Activated naive CD4-positive, alpha-beta T cell treated with anti-CD3 and anti-CD28 coated beads for 36 hours (primary cell): Measurements from ENCODE around the gene DENND1A. TPM values are rescaled to one million over a fixed set of nuclear protein-coding genes. Genes with fewer than 3 reads are reported as not detected.

Experiments
- CTCF ChIA-PET: fragments of 350-600 bp; sonication (Branson Sonifier 250); formaldehyde crosslinking; loops from one replicate; lab custom pipeline; 2021; ENCODE audit warnings: antibody characterized with exemption; lab: Charles Lee
- DNase-seq: peaks from one replicate; pipeline ENCODE4 v3.0.0-alpha.2; 2020
- H3K27ac Mint-ChIP-seq: one replicate; pipeline ENCODE4 v1.8.0; 2021; ENCODE audit warnings: mild to moderate bottlenecking, mixed read lengths
- H3K27me3 Mint-ChIP-seq: one replicate; pipeline ENCODE4 v1.8.0; 2021; ENCODE audit warnings: low read depth, mixed read lengths
- H3K36me3 Mint-ChIP-seq: one replicate; pipeline ENCODE4 v1.8.0; 2021; ENCODE audit warnings: low read depth, mixed read lengths
- H3K4me1 Mint-ChIP-seq: one replicate; pipeline ENCODE4 v1.8.0; 2021; ENCODE audit warnings: low read depth, mixed read lengths
- H3K4me3 Mint-ChIP-seq: one replicate; pipeline ENCODE4 v1.8.0; 2021; ENCODE audit warnings: mild to moderate bottlenecking, moderate library complexity, mixed read lengths
- H3K9me3 Mint-ChIP-seq: one replicate; pipeline ENCODE4 v1.8.0; 2021; ENCODE audit warnings: mixed read lengths
- intact Hi-C: fragments of 100-400 bp; cut with micrococcal nuclease; formaldehyde crosslinking; loops from one replicate; pipeline ENCODE4 v1.15.1; 2023
- total RNA-seq, 2 experiments: library from RNA; stranded (reverse); gene quantifications; one replicate each; pipeline ENCODE4 v1.2.3, GENCODE V29; 2021

DENND1A gene
- total RNA-seq, 2 experiments from 2014 or later: 28.4 to 29.6 TPM

GRCh38 chr9:123787416-123787815 lies 142.5 kb downstream of the DENND1A start:
- H3K27ac Mint-ChIP-seq: no peak overlapping the region
- H3K36me3 Mint-ChIP-seq: peaks cover 6% of the 10 kb centered on the region
- CTCF ChIA-PET: interaction anchor here (0.6 kb wide), 1 partner anchor 132 kb away, joined by 4 read pairs; no protein-coding TSS in a partner anchor
- intact Hi-C loops: no loop called here
- H3K27me3 Mint-ChIP-seq: no peaks in the 10 kb centered on the region
- H3K4me3 Mint-ChIP-seq: no peak overlapping the region
- no peaks in the 10 kb centered on the region for H3K4me1 Mint-ChIP-seq
- no peak for DNase-seq
- H3K9me3 Mint-ChIP-seq: no peaks in the 10 kb centered on the region

- no peaks in the 10 kb centered on the region for H3K9me3 Mint-ChIP-seq
- H3K27ac Mint-ChIP-seq: no peak overlapping the region
- no peak overlapping the region for H3K4me3 Mint-ChIP-seq
- H3K4me1 Mint-ChIP-seq: no peaks in the 10 kb centered on the region
- peaks cover 4% of the 10 kb centered on the region for H3K36me3 Mint-ChIP-seq
- CTCF ChIA-PET: no interaction called here
- no peaks in the 10 kb centered on the region for H3K27me3 Mint-ChIP-seq
- no peak for DNase-seq
- intact Hi-C loops: no loop called here
These were observed 145.4 kb downstream of the DENND1A start for GRCh38 chr9:123784518-123784917.

- H3K4me3 Mint-ChIP-seq: no peak overlapping the region
- no peak for DNase-seq
- intact Hi-C loops: no loop called here
- H3K36me3 Mint-ChIP-seq: peaks cover 2% of the 10 kb centered on the region
- no peaks in the 10 kb centered on the region for H3K27me3 Mint-ChIP-seq
- H3K4me1 Mint-ChIP-seq: peaks cover 4% of the 10 kb centered on the region
- no peak overlapping the region for H3K27ac Mint-ChIP-seq
- no peaks in the 10 kb centered on the region for H3K9me3 Mint-ChIP-seq
- CTCF ChIA-PET: no interaction called here
These were observed 151.6 kb downstream of the DENND1A start for GRCh38 chr9:123778232-123778902.

- Mint-ChIP-seq H3K9me3 (no peaks in the 10 kb centered on the region), H3K36me3 (peaks cover 1% of the 10 kb centered on the region), H3K27ac (no peak overlapping the region), H3K4me1 (peaks cover 4% of the 10 kb centered on the region), H3K27me3 (no peaks in the 10 kb centered on the region), H3K4me3 (no peak overlapping the region)
- no peak for DNase-seq
- CTCF ChIA-PET: no interaction called here
- intact Hi-C loops: no loop called here
These were observed 153.0 kb downstream of the DENND1A start for GRCh38 chr9:123776708-123777537.

DNA sequence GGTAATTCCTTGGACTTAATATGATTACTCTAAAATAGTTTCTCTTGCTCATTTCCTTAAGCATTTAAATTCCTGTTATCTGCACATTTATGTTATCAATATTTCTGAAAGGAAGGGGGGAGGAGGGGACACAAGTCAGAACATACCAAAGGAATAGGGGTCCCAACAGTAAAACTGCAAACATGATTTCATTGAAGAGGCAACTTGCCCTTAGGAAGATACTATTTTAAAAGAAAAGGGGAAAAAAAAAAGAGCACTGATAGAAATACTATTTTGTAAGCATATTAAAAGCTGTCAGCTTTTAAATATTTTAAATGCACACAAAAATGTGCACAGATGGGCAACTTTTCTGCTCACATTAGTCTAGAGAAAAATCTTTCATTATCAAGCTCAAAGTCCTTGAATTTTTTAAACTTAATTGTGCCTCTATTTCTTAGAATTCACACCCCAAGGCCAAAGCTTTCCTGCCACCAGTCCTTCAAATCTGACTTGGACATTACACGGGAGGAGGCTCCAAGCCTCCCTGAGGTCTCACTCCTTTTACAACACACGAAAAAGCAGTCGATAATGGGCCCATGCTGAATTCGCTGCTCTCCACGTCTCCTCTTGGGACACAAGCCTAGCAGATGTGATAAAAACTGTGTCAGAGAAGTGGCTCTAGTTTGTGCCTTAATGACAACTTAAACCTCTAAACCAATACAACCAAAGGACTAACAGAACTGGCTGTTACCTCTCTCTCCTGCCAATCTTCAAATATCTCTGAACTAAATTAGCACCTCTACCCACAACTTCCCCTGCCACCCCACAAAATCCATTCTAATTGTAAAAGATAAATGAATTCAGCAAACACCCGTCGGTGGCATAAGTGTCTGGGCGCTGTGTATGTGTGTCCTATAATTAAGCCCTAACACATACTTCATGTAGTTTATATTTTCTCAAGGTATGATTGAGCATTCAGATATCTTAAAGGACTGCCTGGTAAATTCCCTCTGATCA lies 154.3 kb downstream of the DENND1A start:
- Mint-ChIP-seq H3K27me3 (no peaks in the 10 kb centered on the region), H3K4me3 (no peak overlapping the region), H3K27ac (no peak overlapping the region), H3K4me1 (peaks cover 4% of the 10 kb centered on the region), H3K36me3 (no peaks in the 10 kb centered on the region), H3K9me3 (no peaks in the 10 kb centered on the region)
- intact Hi-C loops: no loop called here
- CTCF ChIA-PET: interaction anchor here (0.7 kb wide), 1 partner anchor 322 kb away, joined by 7 read pairs; no protein-coding TSS in a partner anchor
- DNase-seq: no peak

DNA sequence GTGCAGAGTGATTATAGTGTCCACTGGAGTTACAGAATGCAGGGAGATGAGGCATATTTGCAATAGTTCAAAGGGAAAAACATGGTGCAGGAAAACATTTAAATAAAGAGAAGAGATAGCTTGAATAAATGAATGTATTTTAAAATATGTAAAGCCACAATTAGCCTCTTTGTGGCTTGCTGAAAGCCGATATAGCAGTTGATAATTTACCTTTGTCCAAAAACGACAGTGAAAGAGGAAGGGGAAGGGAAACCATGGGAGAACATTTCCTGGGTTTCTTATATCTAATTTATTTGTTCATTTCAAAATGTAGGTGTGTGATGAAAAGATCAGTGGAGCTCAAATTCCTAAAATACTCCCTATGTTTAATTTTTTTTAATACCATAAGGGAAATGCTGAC lies 156.1 kb downstream of the DENND1A start:
- Mint-ChIP-seq H3K4me1 (peaks cover 4% of the 10 kb centered on the region), H3K27me3 (no peaks in the 10 kb centered on the region), H3K36me3 (no peaks in the 10 kb centered on the region), H3K4me3 (no peak overlapping the region), H3K9me3 (no peaks in the 10 kb centered on the region), H3K27ac (no peak overlapping the region)
- CTCF ChIA-PET: no interaction called here
- intact Hi-C loops: no loop called here
- DNase-seq: no peak

GRCh38 chr9:123772967-123773366 lies 157.0 kb downstream of the DENND1A start:
- Mint-ChIP-seq H3K27ac (no peak overlapping the region), H3K36me3 (no peaks in the 10 kb centered on the region), H3K9me3 (no peaks in the 10 kb centered on the region), H3K27me3 (no peaks in the 10 kb centered on the region), H3K4me3 (no peak overlapping the region), H3K4me1 (peaks cover 4% of the 10 kb centered on the region)
- CTCF ChIA-PET: no interaction called here
- intact Hi-C loops: no loop called here
- no peak for DNase-seq

DNA sequence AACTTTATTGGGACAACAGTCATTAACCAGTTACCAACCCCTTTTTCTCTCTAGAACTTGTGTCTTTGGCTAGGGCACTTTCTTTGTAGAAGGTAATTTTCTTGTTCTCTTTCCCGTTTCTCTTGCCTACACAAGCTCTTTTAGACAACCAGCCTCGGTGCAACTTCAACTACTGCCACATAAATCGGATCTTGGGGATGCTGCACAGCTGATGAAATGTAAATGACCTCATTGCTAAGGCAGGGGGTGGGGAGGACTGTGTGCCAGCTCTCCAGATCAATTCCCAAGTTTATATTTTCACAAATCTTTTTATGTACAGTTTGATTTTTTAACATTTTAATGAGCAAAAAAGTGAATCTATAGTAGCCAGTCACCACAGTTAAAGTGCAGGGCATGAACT lies 157.6 kb downstream of the DENND1A start:
- peaks cover 4% of the 10 kb centered on the region for H3K4me1 Mint-ChIP-seq
- no peaks in the 10 kb centered on the region for H3K27me3 Mint-ChIP-seq
- intact Hi-C loops: no loop called here
- H3K36me3 Mint-ChIP-seq: no peaks in the 10 kb centered on the region
- no peak overlapping the region for H3K4me3 Mint-ChIP-seq
- CTCF ChIA-PET: no interaction called here
- H3K9me3 Mint-ChIP-seq: no peaks in the 10 kb centered on the region
- DNase-seq: no peak
- no peak overlapping the region for H3K27ac Mint-ChIP-seq

DNA sequence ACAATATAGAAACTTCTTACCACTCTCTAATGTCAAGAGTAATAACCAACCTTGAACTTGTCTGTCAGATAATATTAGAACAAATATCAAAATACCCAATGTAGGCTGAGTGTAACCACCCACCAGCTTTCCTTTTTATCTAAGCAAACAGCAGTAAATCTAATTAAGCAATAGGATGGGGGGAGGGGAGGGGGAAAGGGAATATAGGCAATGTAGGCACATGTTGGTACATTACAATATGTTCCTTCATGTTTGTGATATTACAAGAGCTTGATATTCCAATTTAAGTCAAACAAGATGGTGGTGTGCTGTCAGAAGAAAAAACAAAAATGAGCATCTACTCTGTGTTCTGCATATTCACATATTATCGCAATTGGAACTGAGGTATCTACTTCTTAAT lies 158.2 kb downstream of the DENND1A start:
- no peak for DNase-seq
- Mint-ChIP-seq H3K27ac (no peak overlapping the region), H3K27me3 (no peaks in the 10 kb centered on the region), H3K9me3 (no peaks in the 10 kb centered on the region), H3K36me3 (no peaks in the 10 kb centered on the region), H3K4me3 (no peak overlapping the region), H3K4me1 (peaks cover 4% of the 10 kb centered on the region)
- intact Hi-C loops: no loop called here
- CTCF ChIA-PET: interaction anchor here (0.6 kb wide), 1 partner anchor 1647 kb away, joined by 3 read pairs; no protein-coding TSS in a partner anchor

DNA sequence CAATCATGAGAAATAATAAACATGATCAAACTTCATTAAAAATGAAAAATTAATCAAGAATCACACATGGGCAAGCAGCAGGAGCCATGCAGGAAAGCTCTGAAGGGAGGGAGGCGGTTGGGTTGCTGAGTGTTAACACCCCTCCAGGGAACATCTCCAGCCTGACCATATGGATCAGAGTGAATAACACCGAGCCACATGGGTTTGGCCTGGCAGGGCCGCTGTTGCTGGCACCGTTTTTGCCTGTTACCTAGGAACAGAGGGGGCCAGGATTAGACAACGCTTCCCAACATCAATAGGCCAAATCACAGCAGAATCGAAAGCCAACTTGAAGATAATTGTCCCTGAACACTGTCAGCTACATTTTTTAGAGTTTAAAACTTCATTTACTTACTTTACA lies 160.2 kb downstream of the DENND1A start:
- intact Hi-C loops: no loop called here
- Mint-ChIP-seq H3K4me1 (no peaks in the 10 kb centered on the region), H3K27me3 (no peaks in the 10 kb centered on the region), H3K9me3 (no peaks in the 10 kb centered on the region), H3K27ac (no peak overlapping the region), H3K36me3 (no peaks in the 10 kb centered on the region), H3K4me3 (no peak overlapping the region)
- DNase-seq: no peak
- CTCF ChIA-PET: no interaction called here

DNA sequence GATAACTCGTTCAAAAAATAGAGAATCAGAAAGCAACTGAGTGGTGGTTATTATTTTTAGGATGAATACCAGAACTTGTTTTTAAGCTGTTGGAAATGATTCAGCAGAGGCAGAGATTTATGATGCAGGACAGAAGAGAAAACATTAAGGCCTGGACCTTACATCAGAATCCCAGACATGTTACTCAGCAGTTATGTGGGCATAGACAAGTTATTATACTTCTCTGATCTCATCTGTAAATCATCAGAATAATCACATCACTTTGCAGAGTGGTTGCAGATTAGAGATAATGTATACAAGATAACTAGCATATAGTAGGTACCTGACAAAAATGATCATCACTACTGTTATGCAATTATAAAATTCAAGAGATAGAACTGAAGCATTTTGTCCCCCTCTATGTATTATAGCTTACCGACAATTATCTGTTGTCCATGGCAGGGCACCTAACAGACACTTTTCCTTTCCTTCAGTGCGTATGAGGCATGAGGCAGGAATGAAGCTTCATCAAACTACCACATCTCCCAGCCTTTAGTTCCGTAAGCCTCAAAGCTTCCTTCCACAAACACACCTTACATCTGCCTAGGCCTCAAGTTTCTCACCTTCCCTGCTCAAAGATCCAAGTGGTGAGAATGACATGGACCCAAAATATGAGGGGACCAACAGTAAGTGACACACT lies 165.9 kb downstream of the DENND1A start:
- Mint-ChIP-seq H3K9me3 (no peaks in the 10 kb centered on the region), H3K4me3 (no peak overlapping the region), H3K36me3 (no peaks in the 10 kb centered on the region), H3K27me3 (no peaks in the 10 kb centered on the region), H3K4me1 (no peaks in the 10 kb centered on the region), H3K27ac (no peak overlapping the region)
- DNase-seq: no peak
- CTCF ChIA-PET: no interaction called here
- intact Hi-C loops: no loop called here
